GM12891 (cell line): ENCODE results near the gene MYO1F.

Experiments used
- POLR2A ChIP-seq: IDR thresholded peaks from 2 replicates; pipeline ENCODE4 v1.6.1; 2011; ENCODE audit warnings: low read depth, low read length, control low read depth
- POLR2AphosphoS5 ChIP-seq: IDR thresholded peaks from 2 replicates; pipeline ENCODE4 v1.6.1; 2011; ENCODE audit warnings: low read depth, low read length, control low read depth
- SPI1 ChIP-seq: IDR thresholded peaks from 2 replicates; pipeline ENCODE4 v1.6.1; 2011; ENCODE audit warnings: low read depth, low read length, control low read depth

GRCh38 chr19:8505680-8506401, 71.4 kb downstream of the MYO1F start:
- TF ChIP-seq POLR2A (no peak), SPI1 (no peak), POLR2AphosphoS5 (no peak)
